Measurements from ENCODE around the gene TCF21. TPM values are rescaled to one million over a fixed set of nuclear protein-coding genes. Genes with fewer than 3 reads are reported as not detected.

TCF21 gene
- total RNA-seq, 4 donors from 2014 or later: 0.30 to 0.84 TPM; not detected in 2

- Histone ChIP-seq H3K4me3 (no peak overlapping the region), H3K9me3 (no peaks in the 10 kb centered on the region), H3K27me3 (peaks cover 0 to 34% of the 10 kb centered on the region in 2 donors), H3K27ac (no peak overlapping the region), H3K4me1 (no peaks in the 10 kb centered on the region), H3K36me3 (no peaks in the 10 kb centered on the region)
- no peak for DNase-seq (ENCODE audit: low spot score in 2 of 2)
- 86 to 94% methylated on average over 2 of the region's 2 CpGs for WGBS, 2 donors
- TF ChIP-seq POLR2A (IDR thresholded peaks at IDR 0.05) (no peak), EP300 (IDR thresholded peaks at IDR 0.05) (no peak), CTCF (IDR thresholded peaks at IDR 0.05) (no peak)
These were observed 14.9 kb downstream of the TCF21 start for GRCh38 chr6:133903855-133904254.

- H3K9me3 ChIP-seq: no peaks in the 10 kb centered on the region
- 58 to 77% methylated on average over 1 of the region's 1 CpG for WGBS, 2 donors
These were observed 17.1 kb downstream of the TCF21 start for GRCh38 chr6:133906050-133906449.

GRCh38 chr6:133916650-133917151, 27.8 kb downstream of the TCF21 start:
- 11 to 12% methylated on average over 8 of the region's 8 CpGs for WGBS, 2 donors
- no peak overlapping the region for H3K27ac ChIP-seq
- DNase-seq (ENCODE audit: low spot score in 2 of 2): peak; percentile 89 to 98
- H3K27me3 ChIP-seq: no peaks in the 10 kb centered on the region
- peaks cover 0 to 7% (median 3%) of the 10 kb centered on the region in 4 donors for H3K9me3 ChIP-seq
- TF ChIP-seq EP300 (IDR thresholded peaks at IDR 0.05) (no peak), POLR2A (IDR thresholded peaks at IDR 0.05) (no peak), CTCF (IDR thresholded peaks at IDR 0.05) (peak; percentile 79 to 84 (median 82))
- no peak overlapping the region for H3K4me3 ChIP-seq
- no peaks in the 10 kb centered on the region for H3K36me3 ChIP-seq
- H3K4me1 ChIP-seq: peaks cover 0 to 4% (median 0%) of the 10 kb centered on the region in 4 donors

More at GRCh38 chr6:133906050-133906449, 17.1 kb downstream of the TCF21 start:
- peaks cover 0 to 19% of the 10 kb centered on the region in 2 donors for H3K27me3 ChIP-seq
- TF ChIP-seq POLR2A (IDR thresholded peaks at IDR 0.05) (no peak), CTCF (IDR thresholded peaks at IDR 0.05) (no peak), EP300 (IDR thresholded peaks at IDR 0.05) (no peak)
- no peak for DNase-seq (ENCODE audit: low spot score in 2 of 2)
- H3K4me1 ChIP-seq: no peaks in the 10 kb centered on the region
- H3K36me3 ChIP-seq: no peaks in the 10 kb centered on the region
- no peak overlapping the region for H3K27ac ChIP-seq
- H3K4me3 ChIP-seq: no peak overlapping the region

- WGBS, 2 donors: 75 to 76% methylated on average over 4 of the region's 4 CpGs
These were observed 28.9 kb downstream of the TCF21 start for GRCh38 chr6:133917781-133918180.

More at GRCh38 chr6:133917781-133918180, 28.9 kb downstream of the TCF21 start:
- no peak for DNase-seq (ENCODE audit: low spot score in 2 of 2)
- H3K27me3 ChIP-seq: no peaks in the 10 kb centered on the region
- H3K4me1 ChIP-seq: peaks cover 0 to 4% (median 0%) of the 10 kb centered on the region in 4 donors
- no peaks in the 10 kb centered on the region for H3K36me3 ChIP-seq
- no peak overlapping the region for H3K4me3 ChIP-seq
- no peak overlapping the region for H3K27ac ChIP-seq
- peaks cover 0 to 7% (median 3%) of the 10 kb centered on the region in 4 donors for H3K9me3 ChIP-seq
- TF ChIP-seq POLR2A (IDR thresholded peaks at IDR 0.05) (no peak), EP300 (IDR thresholded peaks at IDR 0.05) (no peak), CTCF (IDR thresholded peaks at IDR 0.05) (no peak)
